HuH-7.5 (cell line): ENCODE data around the gene PURA.

Experiments used
- DNase-seq: peaks from one replicate; pipeline ENCODE4 v3.0.0; 2011; ENCODE audit warnings: low spot score

The PURA gene

GRCh38 chr5:140159014-140159927 is 45.4 kb downstream of the PURA start:
- DNase-seq = no peak

- DNase-seq = no peak
These were observed 48.4 kb downstream of the PURA start for GRCh38 chr5:140162275-140162674.

DNA sequence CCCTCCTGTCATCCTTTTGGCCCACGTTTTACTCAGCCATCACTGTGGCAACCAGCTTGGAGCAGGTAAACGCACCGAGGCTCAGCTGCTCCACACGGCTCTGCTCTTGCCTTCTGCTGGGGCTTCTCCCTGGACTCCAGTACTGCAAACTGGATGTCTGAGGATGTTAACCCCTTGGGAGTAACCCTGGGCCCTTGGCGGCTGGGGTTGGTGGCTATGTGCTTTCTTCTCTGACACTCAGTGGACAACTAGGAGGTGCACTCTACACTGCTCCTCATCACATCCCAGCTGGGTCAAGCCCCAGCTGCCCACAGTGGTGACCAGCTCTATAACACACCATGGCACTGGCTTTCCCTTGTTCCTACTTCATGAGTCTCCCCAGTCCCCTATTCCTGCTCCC is 48.9 kb downstream of the PURA start:
- DNase-seq = no peak

DNA sequence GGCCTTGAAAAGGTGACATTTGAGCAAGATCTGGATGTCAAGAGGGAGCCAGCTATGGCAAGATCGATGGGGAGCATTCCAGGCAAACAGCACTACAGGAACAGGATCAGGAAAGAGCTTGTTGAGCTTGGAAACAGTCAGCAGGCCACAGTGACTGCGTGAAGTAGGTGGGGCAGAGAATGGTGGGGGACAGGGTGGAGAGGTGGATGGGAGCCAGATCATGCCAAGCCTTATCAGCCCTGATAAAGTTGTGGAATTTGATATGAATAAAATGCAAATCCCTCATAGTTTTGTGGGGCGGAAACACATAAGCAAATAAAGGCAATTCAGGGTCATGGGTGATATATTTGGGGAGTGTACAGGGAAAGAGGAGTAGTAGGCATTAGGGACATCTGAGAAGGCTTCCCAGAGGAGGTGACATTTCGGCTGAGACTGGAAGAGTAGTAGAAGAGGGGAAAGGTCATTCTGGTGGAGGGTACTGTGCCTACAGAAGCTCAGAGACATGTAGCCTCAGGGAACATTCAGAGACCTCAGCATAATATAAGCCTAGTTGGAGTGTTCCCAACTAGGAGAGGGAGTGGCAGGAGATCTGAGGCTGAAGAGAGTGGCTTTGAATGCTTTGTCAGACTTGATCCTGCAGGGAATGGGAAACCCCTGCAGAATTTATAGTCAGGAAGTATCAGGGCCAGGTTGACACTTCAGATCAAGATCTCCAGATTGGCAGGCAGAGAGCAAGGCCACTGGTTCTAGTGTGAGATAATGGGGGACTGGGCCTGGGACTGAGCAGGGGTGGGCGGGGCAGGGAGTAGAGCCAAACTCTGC is 51.4 kb downstream of the PURA start:
- DNase-seq = no peak

- no peak for DNase-seq
These were observed 52.0 kb downstream of the PURA start for GRCh38 chr5:140165923-140166270.

DNA sequence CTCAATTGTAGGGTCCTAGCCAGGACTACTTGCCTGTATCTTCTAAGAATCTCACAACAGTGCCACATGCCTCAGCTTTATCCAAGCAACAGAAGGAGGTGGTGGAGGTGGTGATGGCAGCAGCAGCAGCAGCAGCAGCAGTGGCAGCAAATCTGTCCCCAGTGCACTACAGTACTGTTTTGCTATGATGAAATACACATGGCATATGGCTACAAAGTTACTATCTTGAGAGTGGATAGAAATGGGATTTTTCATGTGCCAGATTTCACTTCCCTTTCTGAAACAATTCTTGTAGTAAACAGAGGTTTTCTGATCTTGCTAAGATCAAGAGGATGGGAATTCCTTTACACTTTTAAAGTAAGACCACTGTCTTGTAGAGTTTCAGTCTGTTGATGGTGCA is 53.0 kb downstream of the PURA start:
- no peak for DNase-seq

DNA sequence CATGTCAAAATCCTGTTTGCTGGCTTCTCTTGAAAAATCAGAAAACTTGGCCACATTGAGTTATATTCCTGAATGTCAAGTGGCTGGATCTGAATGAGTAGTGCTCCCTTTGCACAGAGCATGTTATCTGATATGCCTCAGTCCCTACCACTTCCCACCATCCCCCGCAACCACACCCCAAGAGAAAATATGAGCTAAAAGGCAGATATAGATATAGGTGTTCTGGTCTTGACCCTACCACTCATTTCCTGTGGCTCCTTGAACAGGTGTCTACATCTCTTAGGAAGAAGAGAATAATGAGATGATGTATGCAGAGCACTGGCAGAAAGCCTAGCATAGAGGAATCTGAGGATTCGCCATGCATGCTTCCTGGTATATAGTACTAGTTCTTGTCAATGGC is 54.5 kb downstream of the PURA start:
- no peak for DNase-seq

DNA sequence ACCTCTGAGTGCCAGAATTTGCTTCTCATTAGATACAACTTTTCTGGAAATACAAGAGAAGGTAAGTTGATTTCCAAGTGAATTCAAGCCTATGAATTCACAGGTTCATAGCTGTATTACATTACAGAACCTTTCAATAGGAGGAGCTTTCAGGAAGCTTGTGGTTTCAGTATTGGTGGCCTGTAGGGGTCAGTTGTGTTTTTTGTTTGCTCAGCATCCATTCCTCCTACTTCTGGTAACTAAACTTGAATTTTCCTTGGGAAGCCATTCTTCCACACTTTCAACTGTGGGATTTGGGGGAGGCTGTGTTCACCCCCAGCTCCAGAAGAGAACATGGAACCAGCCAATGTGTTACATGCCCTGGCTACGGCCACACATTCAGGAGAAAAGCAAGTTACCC is 55.5 kb downstream of the PURA start:
- no peak for DNase-seq

DNA sequence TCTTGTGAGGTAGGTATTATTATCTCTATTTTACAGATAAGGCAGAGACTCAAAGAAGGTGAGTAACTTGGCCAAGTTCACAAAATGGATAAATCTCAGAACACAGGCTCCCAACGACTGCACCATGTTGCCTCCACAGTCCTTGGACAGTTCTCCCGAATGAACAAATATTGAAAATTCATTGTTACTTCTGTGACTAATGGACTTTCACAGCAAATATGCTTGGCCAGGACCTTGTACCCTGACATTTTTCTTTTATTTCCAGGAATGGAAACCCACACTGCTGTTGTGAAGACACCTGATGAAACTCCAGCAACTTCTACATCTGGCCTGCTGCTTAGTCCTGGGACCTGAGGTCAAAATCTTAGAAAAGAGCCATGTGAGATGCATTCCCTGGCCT is 58.6 kb downstream of the PURA start:
- DNase-seq = no peak

DNA sequence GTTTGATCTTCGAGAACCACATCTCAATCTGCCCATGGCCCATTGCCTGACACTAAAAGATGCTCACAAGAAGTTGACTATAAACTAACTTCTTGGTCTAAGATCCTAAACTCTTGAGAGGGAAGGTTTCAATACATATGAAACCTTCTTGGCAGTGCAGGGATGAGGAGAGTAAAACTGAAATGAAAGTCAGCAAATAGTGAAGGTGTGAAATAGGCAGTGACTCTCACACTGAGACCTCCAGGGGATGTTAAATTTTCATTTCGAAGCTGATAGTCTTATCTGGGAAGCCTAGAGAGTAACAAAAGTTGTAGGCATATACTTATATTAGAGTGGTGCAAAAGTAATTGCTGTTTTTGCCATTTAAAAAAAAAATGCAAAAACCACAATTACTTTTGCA is 60.1 kb downstream of the PURA start:
- no peak for DNase-seq

- peak; percentile 83 for DNase-seq
These were observed 60.8 kb downstream of the PURA start, which contains the start of gene CYSTM1 for GRCh38 chr5:140174465-140175366. TSS of gene CYSTM1 (plus strand) at chr5:140175188. CDS start at chr5:140194466, 19,278 bp downstream.
